ENCODE data around the gene TRAF7.

TRAF7 gene

DNA sequence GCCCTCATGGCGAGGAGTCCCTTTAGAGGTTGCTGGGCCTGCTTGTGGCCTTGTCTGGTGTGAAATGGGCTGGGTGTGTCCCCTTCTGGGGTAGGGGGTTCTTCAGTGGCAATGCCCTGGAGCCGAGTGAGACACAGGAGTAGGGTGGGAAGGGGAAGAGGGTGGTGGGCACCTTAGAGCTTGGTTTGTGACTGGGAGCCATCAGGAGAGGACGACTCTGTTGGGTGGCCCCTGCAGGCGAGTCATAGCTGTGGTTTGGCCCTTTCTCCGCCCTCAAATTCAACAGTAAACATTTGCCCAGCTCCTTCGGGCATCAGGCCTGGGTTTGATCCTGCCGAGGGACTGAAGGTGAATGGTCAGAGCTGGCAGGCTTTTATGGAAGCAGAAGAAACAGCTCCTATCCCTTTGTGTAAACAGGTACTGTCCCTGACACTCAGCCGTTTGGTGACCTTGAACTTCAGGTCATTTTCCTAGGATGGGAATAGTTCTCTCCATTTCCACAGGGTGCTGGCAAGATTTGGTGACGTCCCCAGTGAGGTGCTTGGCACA lies 70.7 kb downstream of the TRAF7 start:
- DNase-seq: no peak

DNA sequence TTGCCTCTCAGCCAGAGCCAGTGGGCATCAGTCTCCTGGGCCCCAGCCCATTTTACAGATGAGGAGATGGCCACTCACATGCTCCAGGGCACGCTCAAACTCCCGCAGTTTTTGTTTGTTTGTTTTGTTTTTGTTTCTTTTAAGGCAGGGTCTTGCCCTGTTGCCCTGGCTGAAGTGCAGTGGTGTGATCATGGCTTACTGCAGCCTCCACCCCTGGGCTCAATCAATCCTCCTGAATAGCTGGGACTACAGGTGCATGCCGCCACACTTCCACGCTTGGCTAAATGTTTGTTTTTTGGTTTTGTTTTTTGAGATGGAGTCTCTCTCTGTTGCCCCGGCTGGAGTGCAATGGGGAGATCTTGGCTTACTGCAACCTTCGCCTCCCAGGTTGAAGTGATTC lies 71.3 kb downstream of the TRAF7 start:
- no peak for DNase-seq

Measured in SHP77 (cell line).